NCI-H2227 (cell line): Measurements from ENCODE around the gene CCNB1.
"Not testable (repeated sequence)": the region's sequence is repeated elsewhere in the genome, so short reads cannot be mapped to it uniquely, and the experiment has no call there.

Experiments
- DNase-seq: peaks from one replicate; lab custom pipeline; 2025; ENCODE audit not compliant: unreplicated experiment; lab: John Stamatoyannopoulos, UW

The CCNB1 gene

GRCh38 chr5:69181659-69182293, 14.8 kb downstream of the CCNB1 start:
- not testable (repeated sequence) for DNase-seq

- DNase-seq: no peak
Observed at GRCh38 chr5:69184621-69185020, 17.7 kb downstream of the CCNB1 start.

- no peak for DNase-seq
Observed at GRCh38 chr5:69187342-69187741, 20.4 kb downstream of the CCNB1 start.

- DNase-seq: no peak
Observed at GRCh38 chr5:69188811-69189161, 21.8 kb downstream of the CCNB1 start.

- DNase-seq: peak; percentile 91
Observed at GRCh38 chr5:69189162-69190086, 22.5 kb downstream of the CCNB1 start, which contains the start of gene CENPH. TSS of gene CENPH (plus strand) at chr5:69189583. CDS start at chr5:69189635, 52 bp downstream.

GRCh38 chr5:69202497-69202896, 35.5 kb downstream of the CCNB1 start:
- DNase-seq: no peak

GRCh38 chr5:69206528-69207190, 39.7 kb downstream of the CCNB1 start:
- no peak for DNase-seq

- no peak for DNase-seq
Observed at GRCh38 chr5:69209602-69210001, 42.7 kb downstream of the CCNB1 start.

GRCh38 chr5:69211200-69211599, 44.2 kb downstream of the CCNB1 start:
- no peak for DNase-seq

- no peak for DNase-seq
Observed at GRCh38 chr5:69212022-69212421, 45.1 kb downstream of the CCNB1 start.

- no peak for DNase-seq
Observed at GRCh38 chr5:69213513-69214215, 46.7 kb downstream of the CCNB1 start.

- DNase-seq: no peak
Observed at GRCh38 chr5:69217151-69217511, 50.2 kb downstream of the CCNB1 start.

GRCh38 chr5:69217548-69218526, 50.9 kb downstream of the CCNB1 start:
- peak; percentile 93 for DNase-seq

GRCh38 chr5:69219939-69220338, 53.0 kb downstream of the CCNB1 start:
- DNase-seq: no peak

- not testable (repeated sequence) for DNase-seq
Observed at GRCh38 chr5:69220371-69220770, 53.4 kb downstream of the CCNB1 start.

GRCh38 chr5:69220833-69221232, 53.9 kb downstream of the CCNB1 start:
- DNase-seq: not testable (repeated sequence)

- DNase-seq: no peak
Observed at GRCh38 chr5:69224520-69224919, 57.6 kb downstream of the CCNB1 start.

GRCh38 chr5:69225860-69226259, 58.9 kb downstream of the CCNB1 start:
- DNase-seq: no peak
